IMR-90 (cell line): ENCODE results near the gene RNF145.
"Not testable (repeated sequence)": the region's sequence is repeated elsewhere in the genome, so short reads cannot be mapped to it uniquely, and the experiment has no call there.

Experiments used
- CTCF ChIP-seq: conservative IDR thresholded peaks from 2 replicates; pipeline ENCODE4 v1.5.1; 2012; ENCODE audit warnings: mild to moderate bottlenecking, low read depth, low read length, improper control_type of control experiment
- POLR2A ChIP-seq: IDR thresholded peaks from 2 replicates; pipeline ENCODE4 v1.6.1; 2012; ENCODE audit warnings: mild to moderate bottlenecking, low read depth, low read length
- RAD21 ChIP-seq: IDR thresholded peaks from 2 replicates; pipeline ENCODE4 v1.6.1; 2012; ENCODE audit warnings: low read length, improper control_type of control experiment
- RCOR1 ChIP-seq: IDR thresholded peaks from 2 replicates; pipeline ENCODE4 v1.6.1; 2012; ENCODE audit warnings: mild to moderate bottlenecking, low read length, improper control_type of control experiment; ENCODE audit not compliant: insufficient replicate concordance
- USF2 ChIP-seq: fragments of 150-350 bp; IDR thresholded peaks from 2 replicates; pipeline ENCODE4 v1.6.1; 2017; ENCODE audit warnings: mild to moderate bottlenecking, antibody characterized with exemption, low read length, low read depth

GRCh38 chr5:159118958-159119659, 90.2 kb downstream of the RNF145 start:
- not testable (repeated sequence) for TF ChIP-seq USF2, RCOR1, POLR2A, CTCF, RAD21
